HG03558 (cell line): ENCODE results near the gene DENND4C.
"Not testable (repeated sequence)": the region's sequence is repeated elsewhere in the genome, so short reads cannot be mapped to it uniquely, and the experiment has no call there.

Experiments
- ATAC-seq: cut with Tn5 transposase; IDR thresholded peaks from one replicate; pipeline ENCODE4 v1.9.1; 2021; ENCODE audit warnings: moderate number of reproducible peaks; ENCODE audit not compliant: unreplicated experiment; ENCODE audit errors: extremely low read depth

The DENND4C gene

GRCh38 chr9:19405771-19406170 lies 175.3 kb downstream of the DENND4C start:
- no peak for ATAC-seq

- no peak for ATAC-seq
These were observed 177.8 kb downstream of the DENND4C start for GRCh38 chr9:19408316-19408692.

- peak; percentile 88 for ATAC-seq
These were observed 178.4 kb downstream of the DENND4C start, which contains the start of gene ACER2 for GRCh38 chr9:19408693-19409400. Gene ACER2, plus strand, starts transcription at chr9:19409009. Its CDS starts 76 bp downstream, at chr9:19409085.

- ATAC-seq = no peak
These were observed 179.1 kb downstream of the DENND4C start for GRCh38 chr9:19409401-19410194.

GRCh38 chr9:19410195-19410503 lies 179.7 kb downstream of the DENND4C start:
- no peak for ATAC-seq

GRCh38 chr9:19410594-19410993 lies 180.1 kb downstream of the DENND4C start:
- no peak for ATAC-seq

- no peak for ATAC-seq
These were observed 180.8 kb downstream of the DENND4C start for GRCh38 chr9:19411316-19411715.

- not testable (repeated sequence) for ATAC-seq
These were observed 183.0 kb downstream of the DENND4C start for GRCh38 chr9:19413456-19413855.

GRCh38 chr9:19416143-19416542 lies 185.7 kb downstream of the DENND4C start:
- no peak for ATAC-seq

- ATAC-seq = no peak
These were observed 190.4 kb downstream of the DENND4C start for GRCh38 chr9:19420877-19421276.
